Liver (tissue), 3 donors: ENCODE results near the gene CDH24.

Source experiments
- EGR1 ChIP-seq, 2 donors: IDR thresholded peaks; 2 replicates each; pipeline ENCODE4 v1.6.1; 2016 to 2018; ENCODE audit warnings: antibody characterized with exemption in 2 of 2, low read depth in 2 of 2
- FOXA1 ChIP-seq: IDR thresholded peaks from 2 replicates; pipeline ENCODE4 v1.6.1; 2016; ENCODE audit warnings: antibody characterized with exemption
- JUND ChIP-seq, 2 donors: IDR thresholded peaks; 2 replicates each; pipeline ENCODE4 v1.6.1; 2016; ENCODE audit warnings: antibody characterized with exemption in 2 of 2
- NR2F2 ChIP-seq: IDR thresholded peaks from 2 replicates; pipeline ENCODE4 v1.6.1; 2016; ENCODE audit warnings: antibody characterized with exemption
- RAD21 ChIP-seq, 2 donors: IDR thresholded peaks; 2 replicates each; pipeline ENCODE4 v1.6.1; 2016; ENCODE audit warnings: antibody characterized with exemption in 2 of 2, mild to moderate bottlenecking in 2 of 2
- RXRA ChIP-seq, 2 donors: IDR thresholded peaks; 2 replicates each; pipeline ENCODE4 v1.6.1; 2017 to 2018; ENCODE audit warnings: antibody characterized with exemption in 2 of 2, mild to moderate bottlenecking in 1 of 2
- SP1 ChIP-seq: IDR thresholded peaks from 2 replicates; pipeline ENCODE4 v1.6.1; 2018; ENCODE audit warnings: antibody characterized with exemption, mild to moderate bottlenecking
- TAF1 ChIP-seq: conservative IDR thresholded peaks from 2 replicates; pipeline ENCODE4 v1.6.1; 2016; ENCODE audit warnings: antibody characterized with exemption, mild to moderate bottlenecking
- YY1 ChIP-seq: IDR thresholded peaks from 2 replicates; pipeline ENCODE4 v1.6.1; 2016; ENCODE audit warnings: antibody characterized with exemption, mild to moderate bottlenecking
- TF ChIP-seq, protein P1 (sequence below): fragments of 150-350 bp; IDR thresholded peaks from 2 replicates; pipeline ENCODE4 v1.5.1; 2017; ENCODE audit warnings: improper control_type of control experiment, low read depth, low read length; ENCODE audit not compliant: missing input control
- TF ChIP-seq, protein P2 (sequence below): IDR thresholded peaks from 2 replicates; pipeline ENCODE4 v1.6.1; 2016; ENCODE audit warnings: antibody characterized with exemption, mild to moderate bottlenecking
- TF ChIP-seq, protein P3 (sequence below): IDR thresholded peaks from 2 replicates; pipeline ENCODE4 v1.6.1; 2016; ENCODE audit warnings: antibody characterized with exemption
- TF ChIP-seq, protein P4 (sequence below): IDR thresholded peaks from 2 replicates; pipeline ENCODE4 v1.6.1; 2016; ENCODE audit warnings: antibody characterized with exemption
- donor health status: healthy.
- donor health status: healthy.

DNA sequence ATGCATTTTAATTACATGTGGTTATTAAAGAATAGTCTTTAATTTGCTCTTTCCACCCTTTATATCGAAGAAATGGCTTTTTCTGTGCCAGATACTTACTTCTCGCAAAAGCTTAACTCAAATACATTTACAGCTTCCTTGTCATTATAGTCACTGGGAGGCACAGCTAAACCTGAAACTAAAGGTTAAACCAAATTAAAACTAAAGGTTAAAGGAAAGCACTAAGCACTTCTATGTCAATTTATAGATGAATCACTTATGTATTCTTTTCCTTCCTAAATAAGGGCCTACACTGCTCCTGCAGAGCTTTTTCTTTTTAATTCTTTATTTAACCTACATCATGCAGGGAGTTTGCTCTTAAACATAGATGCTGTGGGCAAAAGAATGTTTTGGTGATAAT lies 56.5 kb downstream of the CDH24 start:
- TF ChIP-seq TAF1, result no peak
- TF ChIP-seq, protein P1, sequence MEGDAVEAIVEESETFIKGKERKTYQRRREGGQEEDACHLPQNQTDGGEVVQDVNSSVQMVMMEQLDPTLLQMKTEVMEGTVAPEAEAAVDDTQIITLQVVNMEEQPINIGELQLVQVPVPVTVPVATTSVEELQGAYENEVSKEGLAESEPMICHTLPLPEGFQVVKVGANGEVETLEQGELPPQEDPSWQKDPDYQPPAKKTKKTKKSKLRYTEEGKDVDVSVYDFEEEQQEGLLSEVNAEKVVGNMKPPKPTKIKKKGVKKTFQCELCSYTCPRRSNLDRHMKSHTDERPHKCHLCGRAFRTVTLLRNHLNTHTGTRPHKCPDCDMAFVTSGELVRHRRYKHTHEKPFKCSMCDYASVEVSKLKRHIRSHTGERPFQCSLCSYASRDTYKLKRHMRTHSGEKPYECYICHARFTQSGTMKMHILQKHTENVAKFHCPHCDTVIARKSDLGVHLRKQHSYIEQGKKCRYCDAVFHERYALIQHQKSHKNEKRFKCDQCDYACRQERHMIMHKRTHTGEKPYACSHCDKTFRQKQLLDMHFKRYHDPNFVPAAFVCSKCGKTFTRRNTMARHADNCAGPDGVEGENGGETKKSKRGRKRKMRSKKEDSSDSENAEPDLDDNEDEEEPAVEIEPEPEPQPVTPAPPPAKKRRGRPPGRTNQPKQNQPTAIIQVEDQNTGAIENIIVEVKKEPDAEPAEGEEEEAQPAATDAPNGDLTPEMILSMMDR, result no peak
- TF ChIP-seq JUND (IDR thresholded peaks at IDR 0.05), result no peak
- TF ChIP-seq NR2F2, result no peak
- TF ChIP-seq, protein P2, sequence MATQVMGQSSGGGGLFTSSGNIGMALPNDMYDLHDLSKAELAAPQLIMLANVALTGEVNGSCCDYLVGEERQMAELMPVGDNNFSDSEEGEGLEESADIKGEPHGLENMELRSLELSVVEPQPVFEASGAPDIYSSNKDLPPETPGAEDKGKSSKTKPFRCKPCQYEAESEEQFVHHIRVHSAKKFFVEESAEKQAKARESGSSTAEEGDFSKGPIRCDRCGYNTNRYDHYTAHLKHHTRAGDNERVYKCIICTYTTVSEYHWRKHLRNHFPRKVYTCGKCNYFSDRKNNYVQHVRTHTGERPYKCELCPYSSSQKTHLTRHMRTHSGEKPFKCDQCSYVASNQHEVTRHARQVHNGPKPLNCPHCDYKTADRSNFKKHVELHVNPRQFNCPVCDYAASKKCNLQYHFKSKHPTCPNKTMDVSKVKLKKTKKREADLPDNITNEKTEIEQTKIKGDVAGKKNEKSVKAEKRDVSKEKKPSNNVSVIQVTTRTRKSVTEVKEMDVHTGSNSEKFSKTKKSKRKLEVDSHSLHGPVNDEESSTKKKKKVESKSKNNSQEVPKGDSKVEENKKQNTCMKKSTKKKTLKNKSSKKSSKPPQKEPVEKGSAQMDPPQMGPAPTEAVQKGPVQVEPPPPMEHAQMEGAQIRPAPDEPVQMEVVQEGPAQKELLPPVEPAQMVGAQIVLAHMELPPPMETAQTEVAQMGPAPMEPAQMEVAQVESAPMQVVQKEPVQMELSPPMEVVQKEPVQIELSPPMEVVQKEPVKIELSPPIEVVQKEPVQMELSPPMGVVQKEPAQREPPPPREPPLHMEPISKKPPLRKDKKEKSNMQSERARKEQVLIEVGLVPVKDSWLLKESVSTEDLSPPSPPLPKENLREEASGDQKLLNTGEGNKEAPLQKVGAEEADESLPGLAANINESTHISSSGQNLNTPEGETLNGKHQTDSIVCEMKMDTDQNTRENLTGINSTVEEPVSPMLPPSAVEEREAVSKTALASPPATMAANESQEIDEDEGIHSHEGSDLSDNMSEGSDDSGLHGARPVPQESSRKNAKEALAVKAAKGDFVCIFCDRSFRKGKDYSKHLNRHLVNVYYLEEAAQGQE, result no peak
- TF ChIP-seq SP1, result no peak
- TF ChIP-seq, protein P3, sequence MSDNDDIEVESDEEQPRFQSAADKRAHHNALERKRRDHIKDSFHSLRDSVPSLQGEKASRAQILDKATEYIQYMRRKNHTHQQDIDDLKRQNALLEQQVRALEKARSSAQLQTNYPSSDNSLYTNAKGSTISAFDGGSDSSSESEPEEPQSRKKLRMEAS, result no peak
- no peak for TF ChIP-seq FOXA1
- no peak for TF ChIP-seq RAD21 (IDR thresholded peaks at IDR 0.05)
- TF ChIP-seq EGR1 (IDR thresholded peaks at IDR 0.05; ENCODE audit: low read depth in 2 of 2), result no peak
- TF ChIP-seq, protein P4, sequence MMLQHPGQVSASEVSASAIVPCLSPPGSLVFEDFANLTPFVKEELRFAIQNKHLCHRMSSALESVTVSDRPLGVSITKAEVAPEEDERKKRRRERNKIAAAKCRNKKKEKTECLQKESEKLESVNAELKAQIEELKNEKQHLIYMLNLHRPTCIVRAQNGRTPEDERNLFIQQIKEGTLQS, result no peak
- no peak for TF ChIP-seq YY1
- no peak for TF ChIP-seq RXRA (IDR thresholded peaks at IDR 0.05)
